NT2/D1 (cell line): ENCODE data around the gene TPRG1L.

Experiments used
- DNase-seq: peaks from one replicate; pipeline ENCODE4 v3.0.0-alpha.2; 2011; ENCODE audit warnings: low read depth, low spot score
- H3K27me3 ChIP-seq: 2 replicates; pipeline ENCODE4 v1.6.0; 2011; ENCODE audit warnings: mild to moderate bottlenecking; ENCODE audit not compliant: insufficient read length, insufficient read depth
- H3K36me3 ChIP-seq: 2 replicates; pipeline ENCODE4 v1.6.1; 2011; ENCODE audit warnings: mild to moderate bottlenecking, low read length, mixed read lengths; ENCODE audit not compliant: insufficient read depth, insufficient read length
- H3K4me1 ChIP-seq: 2 replicates; pipeline ENCODE4 v1.5.1; 2011; ENCODE audit not compliant: insufficient read depth, insufficient read length
- H3K4me3 ChIP-seq: 2 replicates; pipeline ENCODE4 v1.5.1; 2011; ENCODE audit warnings: low read depth; ENCODE audit not compliant: insufficient read length
- H3K9ac ChIP-seq: 2 replicates; pipeline ENCODE4 v1.6.0; 2011; ENCODE audit warnings: low read depth; ENCODE audit not compliant: insufficient read length
- H3K9me3 ChIP-seq: 2 replicates; pipeline ENCODE4 v1.5.1; 2011; ENCODE audit warnings: mild to moderate bottlenecking, low read length; ENCODE audit not compliant: insufficient read depth
- SUZ12 ChIP-seq: IDR thresholded peaks from 2 replicates; pipeline ENCODE4 v1.6.1; 2011; ENCODE audit not compliant: insufficient read length, insufficient read depth; ENCODE audit errors: extremely low read depth
- YY1 ChIP-seq: IDR thresholded peaks from 2 replicates; pipeline ENCODE4 v1.6.1; 2011; ENCODE audit not compliant: insufficient read length, insufficient read depth
- ZNF274 ChIP-seq: IDR thresholded peaks from 2 replicates; pipeline ENCODE4 v1.6.1; 2011; ENCODE audit warnings: mild to moderate bottlenecking, low read depth, low read length

TPRG1L gene

GRCh38 chr1:3604997-3605823, 19.6 kb upstream of the TPRG1L start:
- no peak for DNase-seq
- Histone ChIP-seq H3K4me3 (no peak overlapping the region), H3K9ac (no peak overlapping the region), H3K27me3 (no peaks in the 10 kb centered on the region), H3K36me3 (no peaks in the 10 kb centered on the region), H3K9me3 (peaks cover 8% of the 10 kb centered on the region; the same call in 1 of the 2 replicates), H3K4me1 (peaks cover 19% of the 10 kb centered on the region)
- TF ChIP-seq ZNF274, result no peak
- no peak for TF ChIP-seq YY1
- TF ChIP-seq SUZ12, result no peak

GRCh38 chr1:3606779-3607702, 17.8 kb upstream of the TPRG1L start:
- no peak overlapping the region for H3K4me3 ChIP-seq
- H3K4me1 ChIP-seq, result peaks cover 21% of the 10 kb centered on the region
- DNase-seq, result no peak
- peaks cover 4% of the 10 kb centered on the region for H3K27me3 ChIP-seq
- H3K36me3 ChIP-seq, result no peaks in the 10 kb centered on the region
- TF ChIP-seq SUZ12, result no peak
- peaks cover 8% of the 10 kb centered on the region; the same call in 1 of the 2 replicates for H3K9me3 ChIP-seq
- no peak overlapping the region for H3K9ac ChIP-seq

GRCh38 chr1:3607703-3608065, 17.1 kb upstream of the TPRG1L start:
- Histone ChIP-seq H3K27me3 (peaks cover 10% of the 10 kb centered on the region), H3K4me1 (peaks cover 24% of the 10 kb centered on the region), H3K9me3 (peaks cover 8% of the 10 kb centered on the region; the same call in 1 of the 2 replicates), H3K4me3 (no peak overlapping the region), H3K9ac (no peak overlapping the region), H3K36me3 (no peaks in the 10 kb centered on the region)
- DNase-seq, result no peak
- TF ChIP-seq YY1 (no peak), ZNF274 (no peak), SUZ12 (no peak)

GRCh38 chr1:3608154-3608553, 16.7 kb upstream of the TPRG1L start:
- no peak for TF ChIP-seq ZNF274
- TF ChIP-seq SUZ12, result no peak
- TF ChIP-seq YY1, result no peak
- no peak overlapping the region for H3K4me3 ChIP-seq
- DNase-seq, result no peak
- H3K36me3 ChIP-seq, result no peaks in the 10 kb centered on the region
- no peak overlapping the region for H3K9ac ChIP-seq
- H3K9me3 ChIP-seq, result peaks cover 8% of the 10 kb centered on the region; the same call in 1 of the 2 replicates
- H3K4me1 ChIP-seq, result peaks cover 29% of the 10 kb centered on the region
- H3K27me3 ChIP-seq, result peaks cover 13% of the 10 kb centered on the region

GRCh38 chr1:3609016-3609768, 15.6 kb upstream of the TPRG1L start:
- Histone ChIP-seq H3K4me3 (no peak overlapping the region), H3K4me1 (peaks cover 36% of the 10 kb centered on the region), H3K27me3 (peaks cover 13% of the 10 kb centered on the region), H3K36me3 (no peaks in the 10 kb centered on the region), H3K9ac (peak overlapping the region; percentile 51), H3K9me3 (peaks cover 7% of the 10 kb centered on the region; the same call in 1 of the 2 replicates)
- TF ChIP-seq SUZ12 (no peak), YY1 (no peak)
- DNase-seq, result no peak

GRCh38 chr1:3609769-3610526, 14.9 kb upstream of the TPRG1L start:
- TF ChIP-seq ZNF274 (no peak), YY1 (no peak), SUZ12 (no peak)
- peaks cover 38% of the 10 kb centered on the region for H3K4me1 ChIP-seq
- peak overlapping the region; percentile 51 for H3K9ac ChIP-seq
- no peaks in the 10 kb centered on the region for H3K9me3 ChIP-seq
- peaks cover 13% of the 10 kb centered on the region for H3K27me3 ChIP-seq
- DNase-seq, result no peak
- peak overlapping the region; percentile 64 for H3K4me3 ChIP-seq
- H3K36me3 ChIP-seq, result no peaks in the 10 kb centered on the region
